ENCODE data around the gene APOBEC3G.

APOBEC3G gene

GRCh38 chr22:39110631-39111561 is 33.8 kb downstream of the APOBEC3G start:
- Histone ChIP-seq H3K27ac (replicated peaks) (no peak overlapping the region), H3K27me3 (ENCODE audit: insufficient read depth, poor library complexity, severe bottlenecking) (peaks cover 3% of the 10 kb centered on the region), H3K4me3 (replicated peaks; ENCODE audit: insufficient read depth, low read length) (no peak overlapping the region)
- DNase-seq (ENCODE audit: low read depth in 1 of 2, low spot score in 1 of 2) = peak in 1 of 2 experiments; percentile 42
- TF ChIP-seq POLR2AphosphoS5 (IDR thresholded peaks at IDR 0.05; ENCODE audit: low read depth) (no peak), SPI1 (IDR thresholded peaks at IDR 0.05; ENCODE audit: borderline replicate concordance, low read depth) (no peak)

GRCh38 chr22:39114112-39114511 is 37.0 kb downstream of the APOBEC3G start:
- Histone ChIP-seq H3K4me3 (replicated peaks; ENCODE audit: insufficient read depth, low read length) (no peak overlapping the region), H3K27me3 (ENCODE audit: insufficient read depth, poor library complexity, severe bottlenecking) (peaks cover 18% of the 10 kb centered on the region), H3K27ac (replicated peaks) (no peak overlapping the region)
- no peak for TF ChIP-seq REST (IDR thresholded peaks at IDR 0.05; ENCODE audit: insufficient replicate concordance, low read depth)
- no peak for TF ChIP-seq GABPA (IDR thresholded peaks at IDR 0.05; ENCODE audit: low read depth)
- TF ChIP-seq POLR2AphosphoS5 (IDR thresholded peaks at IDR 0.05; ENCODE audit: low read depth) = no peak
- no peak for TF ChIP-seq SPI1 (IDR thresholded peaks at IDR 0.05; ENCODE audit: borderline replicate concordance, low read depth)
- TF ChIP-seq CTCF (IDR thresholded peaks at IDR 0.05; ENCODE audit: insufficient read depth, low read length) = no peak
- DNase-seq (ENCODE audit: low read depth in 1 of 2, low spot score in 1 of 2) = no peak

- H3K27ac ChIP-seq (replicated peaks) = no peak overlapping the region
- DNase-seq (ENCODE audit: low read depth in 1 of 2, low spot score in 1 of 2) = no peak
- peaks cover 18% of the 10 kb centered on the region for H3K27me3 ChIP-seq (ENCODE audit: insufficient read depth, poor library complexity, severe bottlenecking)
- H3K4me3 ChIP-seq (replicated peaks; ENCODE audit: insufficient read depth, low read length) = no peak overlapping the region
- no peak for TF ChIP-seq SPI1 (IDR thresholded peaks at IDR 0.05; ENCODE audit: borderline replicate concordance, low read depth)
Measured at GRCh38 chr22:39115570-39115969, 38.5 kb downstream of the APOBEC3G start.

- Histone ChIP-seq H3K27me3 (ENCODE audit: insufficient read depth, poor library complexity, severe bottlenecking) (peaks cover 18% of the 10 kb centered on the region), H3K27ac (replicated peaks) (no peak overlapping the region), H3K4me3 (replicated peaks; ENCODE audit: insufficient read depth, low read length) (no peak overlapping the region)
- no peak for DNase-seq (ENCODE audit: low read depth in 1 of 2, low spot score in 1 of 2)
- no peak for TF ChIP-seq REST (IDR thresholded peaks at IDR 0.05; ENCODE audit: insufficient replicate concordance, low read depth)
- TF ChIP-seq POLR2AphosphoS5 (IDR thresholded peaks at IDR 0.05; ENCODE audit: low read depth) = no peak
Measured at GRCh38 chr22:39115977-39116621, 39.0 kb downstream of the APOBEC3G start.

- TF ChIP-seq GABPA (IDR thresholded peaks at IDR 0.05; ENCODE audit: low read depth) = no peak
- no peak for TF ChIP-seq SPI1 (IDR thresholded peaks at IDR 0.05; ENCODE audit: borderline replicate concordance, low read depth)
- no peak for TF ChIP-seq CTCF (IDR thresholded peaks at IDR 0.05; ENCODE audit: insufficient read depth, low read length)
- no peak for TF ChIP-seq REST (IDR thresholded peaks at IDR 0.05; ENCODE audit: insufficient replicate concordance, low read depth)
- H3K27me3 ChIP-seq (ENCODE audit: insufficient read depth, poor library complexity, severe bottlenecking) = peaks cover 18% of the 10 kb centered on the region
- H3K4me3 ChIP-seq (replicated peaks; ENCODE audit: insufficient read depth, low read length) = no peak overlapping the region
- H3K27ac ChIP-seq (replicated peaks) = no peak overlapping the region
- DNase-seq (ENCODE audit: low read depth in 1 of 2, low spot score in 1 of 2) = peak in 1 of 2 experiments; percentile 36
Measured at GRCh38 chr22:39117585-39118191, 40.6 kb downstream of the APOBEC3G start.

Measured in HL-60 (cell line).